T-helper 2 cell (primary cell): ENCODE data around the gene RAB17.

ENCODE experiments used
- DNase-seq, 5 experiments: peaks; one replicate each; pipeline versions ENCODE4 v3.0.0 to v3.0.0-alpha.2; 2012 to 2022

The RAB17 gene

GRCh38 chr2:237557633-237558015 lies 32.9 kb downstream of the RAB17 start:
- no peak for DNase-seq

GRCh38 chr2:237556773-237557632 lies 33.5 kb downstream of the RAB17 start:
- peak in 2 of 5 experiments; percentile 13 to 86 for DNase-seq

GRCh38 chr2:237555560-237555959 lies 35.0 kb downstream of the RAB17 start:
- no peak for DNase-seq

DNA sequence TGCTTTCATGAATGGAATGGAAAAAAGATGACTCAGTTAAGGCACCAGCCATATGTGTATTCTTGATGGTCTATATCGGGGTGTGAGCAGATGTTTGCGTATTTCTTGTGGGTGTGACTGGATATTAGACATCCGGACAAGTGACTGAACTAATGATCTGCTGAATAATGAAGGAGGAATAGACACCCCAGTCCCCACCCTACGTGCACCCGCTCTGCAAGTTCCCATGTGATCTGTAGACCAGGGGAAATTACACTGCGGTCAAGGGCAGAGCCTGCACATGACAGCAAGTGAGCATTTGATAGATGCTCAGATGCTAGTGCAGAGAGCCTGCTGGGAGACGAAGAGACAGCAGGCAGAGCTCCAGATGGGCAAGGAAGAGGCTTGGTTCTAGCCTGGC lies 36.6 kb downstream of the RAB17 start:
- no peak for DNase-seq

DNA sequence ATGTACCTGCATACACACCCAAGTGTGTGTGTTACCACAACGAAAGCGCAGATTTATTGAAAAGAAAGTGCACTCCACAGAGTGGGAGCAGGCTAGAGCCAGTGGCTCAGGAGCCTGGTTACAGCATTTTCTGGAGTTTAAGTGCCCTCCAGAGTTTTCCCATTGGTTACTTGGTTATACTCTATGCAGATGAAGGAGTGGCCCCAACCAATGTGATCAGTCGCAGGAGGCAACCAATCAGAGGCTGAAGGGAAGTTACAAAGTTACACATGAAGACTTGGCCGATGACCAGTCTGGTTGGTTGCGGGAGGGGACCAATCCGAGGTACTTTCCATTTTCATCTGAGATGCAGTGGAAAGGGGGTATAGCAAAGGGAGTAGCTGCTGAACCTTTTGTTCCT lies 37.6 kb downstream of the RAB17 start:
- DNase-seq = no peak

GRCh38 chr2:237551071-237551574 lies 39.4 kb downstream of the RAB17 start:
- DNase-seq = no peak

- no peak for DNase-seq
Measured at GRCh38 chr2:237549643-237550415, 40.7 kb downstream of the RAB17 start.

GRCh38 chr2:237549216-237549615 lies 41.3 kb downstream of the RAB17 start:
- DNase-seq = no peak

DNA sequence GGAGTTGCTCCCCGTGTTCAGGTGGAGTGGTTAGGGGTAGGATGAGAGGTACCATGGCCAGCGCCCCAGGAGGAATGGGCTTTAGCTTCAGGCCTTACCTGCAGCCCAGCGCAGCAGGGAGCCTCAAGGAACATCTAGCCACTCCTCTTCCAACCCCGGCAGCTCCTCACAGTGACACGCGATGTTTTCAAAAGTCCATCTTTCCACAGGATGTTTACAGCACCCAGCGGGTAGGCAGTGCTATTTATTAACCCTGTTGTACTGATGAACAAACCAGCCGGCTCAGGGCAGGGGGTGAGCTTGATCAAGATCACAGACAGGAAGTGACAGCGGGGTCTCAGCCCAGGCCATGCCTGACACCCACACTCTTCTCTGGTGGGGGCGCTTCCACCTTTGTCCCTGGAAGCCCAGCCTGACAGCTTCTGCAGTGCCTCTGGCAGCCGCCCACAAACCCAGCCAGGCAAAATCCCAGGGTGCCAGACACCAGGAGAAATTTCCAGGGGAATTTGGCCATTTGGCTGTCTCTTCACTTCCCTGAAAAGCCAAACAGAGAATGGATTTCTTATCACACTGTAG lies 42.6 kb downstream of the RAB17 start:
- no peak for DNase-seq

DNA sequence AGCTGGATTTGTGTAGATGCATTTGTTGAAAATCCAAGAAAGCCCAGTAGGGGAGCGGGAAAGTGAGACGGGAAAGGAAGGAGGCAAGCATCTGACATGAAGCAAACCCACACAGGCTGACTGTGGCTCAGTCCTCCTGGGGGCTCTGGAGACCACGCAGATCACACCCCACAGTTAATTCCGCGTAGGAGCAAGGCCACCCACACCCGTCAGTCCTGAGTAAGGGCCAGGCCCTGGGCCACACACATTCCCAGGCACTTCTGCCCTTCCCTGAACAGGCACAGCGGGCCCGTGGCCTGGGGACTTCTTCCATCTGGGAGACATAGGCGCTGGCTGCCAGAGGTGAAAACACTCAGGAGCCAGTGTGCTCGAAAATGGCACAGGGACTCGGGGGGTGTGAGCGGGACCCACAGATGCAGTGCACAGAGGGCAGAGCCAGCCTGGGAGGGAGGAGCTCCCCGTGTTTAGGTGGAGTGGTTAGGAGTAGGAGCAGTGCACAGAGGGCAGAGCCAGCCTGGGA lies 43.6 kb downstream of the RAB17 start:
- DNase-seq = no peak

GRCh38 chr2:237546040-237546875 lies 44.3 kb downstream of the RAB17 start:
- DNase-seq = no peak

DNA sequence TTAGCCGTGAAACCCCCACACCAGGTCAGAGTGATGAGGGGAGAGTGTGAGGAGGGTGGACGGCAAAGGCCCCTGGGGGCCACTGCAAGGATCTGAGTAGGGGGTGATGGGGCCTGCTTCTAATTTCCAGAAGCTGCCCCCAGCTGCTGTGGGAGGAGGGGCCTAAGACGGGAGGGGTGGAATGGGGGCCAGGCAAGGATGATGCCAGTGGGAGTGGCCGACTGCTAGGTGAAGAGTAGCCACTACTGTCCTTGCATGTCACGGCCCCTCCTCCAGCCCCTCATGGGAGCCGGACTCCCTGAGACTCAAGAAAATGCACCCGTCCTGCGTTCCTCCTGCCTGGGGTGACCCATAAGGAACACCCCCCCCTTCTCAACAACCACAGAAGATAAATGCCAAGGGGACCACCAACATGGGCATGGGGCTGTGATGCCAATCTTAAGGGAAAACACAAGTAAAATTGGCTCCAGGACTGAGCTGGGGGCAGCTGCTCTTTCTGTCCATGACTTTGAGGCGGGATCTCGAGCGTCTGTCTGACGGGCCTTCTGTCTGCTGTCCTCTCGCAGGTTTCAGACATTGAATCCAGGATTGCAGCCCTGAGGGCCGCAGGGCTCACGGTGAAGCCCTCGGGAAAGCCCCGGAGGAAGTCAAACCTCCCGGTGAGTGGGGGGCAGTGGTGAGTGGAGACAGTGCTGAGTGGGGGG lies 48.4 kb downstream of the RAB17 start:
- DNase-seq = no peak

- DNase-seq = no peak
Measured at GRCh38 chr2:237541243-237541642, 49.3 kb downstream of the RAB17 start.

DNA sequence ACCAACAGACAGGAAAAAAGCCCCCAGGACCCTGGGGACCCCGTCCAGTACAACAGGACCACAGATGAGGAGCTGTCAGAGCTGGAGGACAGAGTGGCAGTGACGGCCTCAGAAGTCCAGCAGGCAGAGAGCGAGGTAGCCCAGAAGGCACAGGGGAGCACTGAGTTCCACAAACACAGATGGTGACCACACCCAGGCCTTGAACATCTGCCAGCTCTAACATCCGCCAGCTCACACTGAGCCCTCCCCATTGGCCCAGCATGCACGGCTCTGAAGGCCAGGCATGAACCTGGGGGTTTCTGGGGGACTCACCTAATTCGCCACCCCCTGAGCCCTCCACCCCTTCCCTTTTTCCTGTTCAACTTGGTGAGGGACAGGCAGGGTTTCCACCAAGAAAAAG lies 49.7 kb downstream of the RAB17 start:
- DNase-seq = no peak

- DNase-seq = no peak
Measured at GRCh38 chr2:237540223-237540775, 50.2 kb downstream of the RAB17 start.

- no peak for DNase-seq
Measured at GRCh38 chr2:237539681-237540080, 50.9 kb downstream of the RAB17 start.

GRCh38 chr2:237538901-237539300 lies 51.6 kb downstream of the RAB17 start:
- no peak for DNase-seq

- DNase-seq = no peak
Measured at GRCh38 chr2:237538001-237538720, 52.4 kb downstream of the RAB17 start.

GRCh38 chr2:237536617-237537016 lies 53.9 kb downstream of the RAB17 start:
- no peak for DNase-seq

GRCh38 chr2:237536083-237536415 lies 54.5 kb downstream of the RAB17 start:
- DNase-seq = no peak
